ENCODE data around the gene KIF20A.
A peak's percentile ranks its signal among the peaks of the same experiment; 100 is the strongest.
"Not testable (repeated sequence)": the region's sequence is repeated elsewhere in the genome, so short reads cannot be mapped to it uniquely, and the experiment has no call there.

KIF20A gene

DNA sequence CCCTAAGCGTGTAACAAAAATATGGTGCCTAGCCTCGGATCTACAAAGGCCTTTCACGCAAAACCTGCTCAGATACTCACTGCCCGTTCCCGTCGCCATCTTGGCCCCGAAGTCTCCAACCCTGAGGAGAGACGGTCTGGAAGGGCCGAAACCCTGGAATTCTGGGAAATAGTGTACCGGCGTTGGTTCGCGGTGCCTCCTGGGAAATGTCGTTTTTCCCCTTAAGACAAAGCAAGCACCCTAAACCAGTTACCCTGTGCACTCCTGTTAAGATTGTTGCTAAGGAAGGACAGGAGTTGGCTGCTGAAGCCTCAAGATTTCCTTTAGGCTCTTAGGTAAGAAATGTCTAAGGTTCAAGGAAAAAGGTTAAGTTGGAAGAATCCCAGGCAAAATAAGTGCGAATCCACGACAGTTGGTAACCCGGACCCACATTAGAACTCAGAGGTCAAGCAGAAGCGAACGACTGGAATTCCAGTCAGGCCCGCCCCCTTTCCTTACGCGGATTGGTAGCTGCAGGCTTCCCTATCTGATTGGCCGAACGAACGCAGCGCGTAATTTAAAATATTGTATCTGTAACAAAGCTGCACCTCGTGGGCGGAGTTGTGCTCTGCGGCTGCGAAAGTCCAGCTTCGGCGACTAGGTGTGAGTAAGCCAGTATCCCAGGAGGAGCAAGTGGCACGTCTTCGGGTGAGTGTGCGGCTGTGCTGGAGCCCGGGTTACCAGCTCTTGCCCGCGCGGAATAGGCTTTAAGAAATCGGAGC lies at the start of gene KIF20A, which contains the start of gene BRD8:
TSS of gene KIF20A (plus strand) at position 597 of the 761 bp plus-strand sequence. CDS start 569 bp downstream, outside the sequence.
TSS of gene BRD8 (minus strand) at position 115 of the 761 bp plus-strand sequence. CDS start at position 99, 16 bp downstream.
- peak; percentile 90 for ATAC-seq

DNA sequence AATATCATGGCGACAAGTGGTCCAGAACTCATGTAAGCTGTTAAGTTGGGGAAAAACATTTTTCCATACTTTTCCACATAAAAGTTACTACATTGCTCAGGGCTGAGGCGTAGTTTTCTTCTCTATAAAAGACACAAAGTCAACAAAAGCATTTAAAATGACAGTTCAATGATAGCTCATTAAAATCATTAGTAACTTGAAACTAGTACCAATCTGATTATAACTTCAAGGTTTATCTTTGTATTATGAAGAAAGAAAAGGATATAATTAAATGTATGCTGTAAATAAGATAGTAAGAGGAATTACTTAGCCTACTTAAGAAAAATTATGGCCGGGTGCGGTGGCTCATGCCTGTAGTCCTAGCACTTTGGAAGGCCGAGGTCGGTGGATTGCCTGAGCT lies 49.6 kb upstream of the KIF20A start:
- ATAC-seq: no peak

DNA sequence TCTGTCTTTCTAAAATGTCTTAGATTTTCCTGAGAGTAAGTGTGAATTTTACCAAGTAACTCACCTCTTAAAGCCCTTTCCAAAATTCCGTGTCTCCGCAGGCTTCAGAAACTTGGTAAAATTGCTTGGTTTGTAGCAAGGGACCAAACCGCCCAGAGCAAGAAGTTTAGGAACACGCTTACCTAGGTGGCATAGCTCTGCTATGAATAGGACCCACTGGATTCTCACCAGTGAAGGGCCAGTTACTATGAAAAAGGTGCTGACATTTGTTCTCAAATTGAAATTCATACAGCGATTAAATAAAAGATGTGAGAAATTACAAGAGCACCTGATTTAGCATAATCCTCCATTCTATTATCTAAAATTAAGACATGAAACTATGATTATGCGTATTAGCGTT lies 46.4 kb upstream of the KIF20A start:
- no peak for ATAC-seq

DNA sequence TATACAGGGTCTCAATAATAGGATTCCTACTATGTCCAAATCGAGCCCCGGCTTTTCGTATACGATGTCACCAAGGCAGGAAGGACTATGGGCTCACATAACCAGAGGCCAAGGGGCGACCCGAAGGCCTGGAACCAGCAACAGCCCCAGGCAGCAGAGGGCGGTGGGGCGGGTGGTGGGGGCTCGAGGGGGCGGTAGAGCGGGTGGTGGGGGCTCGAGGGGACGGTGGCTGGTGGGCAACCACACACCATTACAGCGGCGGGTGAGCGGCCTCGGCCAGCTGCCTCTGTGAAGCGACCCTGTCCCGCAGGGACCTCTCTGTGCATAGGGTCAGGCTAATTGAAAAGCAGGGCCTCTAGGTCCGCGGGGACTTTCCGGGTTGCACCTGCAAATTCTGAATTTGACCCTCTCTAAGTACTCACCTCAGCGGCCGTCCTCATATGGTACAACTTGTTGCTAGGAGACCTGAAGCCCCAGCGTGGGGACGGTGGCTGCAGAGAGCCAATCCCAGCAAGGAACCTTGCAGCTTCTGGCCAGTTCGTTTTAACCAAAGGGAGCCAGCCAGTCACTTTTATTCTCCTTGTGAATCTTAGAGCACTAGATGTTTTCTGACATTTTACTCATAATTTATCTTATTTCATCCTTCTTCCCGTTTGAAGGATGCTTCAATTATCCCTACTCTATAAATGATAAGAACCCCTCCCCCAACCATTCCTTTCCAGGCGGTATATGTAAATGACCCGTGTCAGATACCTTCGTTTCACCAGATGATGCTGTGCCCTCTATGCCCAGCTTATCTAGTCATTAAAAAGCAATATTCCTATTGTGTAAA lies 39.7 kb upstream of the KIF20A start, which contains the start of gene NME5:
TSS of gene NME5 (minus strand) at position 480 of the 832 bp plus-strand sequence. CDS start 648 bp downstream, outside the sequence.
- no peak for ATAC-seq

- no peak for ATAC-seq
Measured at GRCh38 chr5:138139781-138140090, 39.2 kb upstream of the KIF20A start.

DNA sequence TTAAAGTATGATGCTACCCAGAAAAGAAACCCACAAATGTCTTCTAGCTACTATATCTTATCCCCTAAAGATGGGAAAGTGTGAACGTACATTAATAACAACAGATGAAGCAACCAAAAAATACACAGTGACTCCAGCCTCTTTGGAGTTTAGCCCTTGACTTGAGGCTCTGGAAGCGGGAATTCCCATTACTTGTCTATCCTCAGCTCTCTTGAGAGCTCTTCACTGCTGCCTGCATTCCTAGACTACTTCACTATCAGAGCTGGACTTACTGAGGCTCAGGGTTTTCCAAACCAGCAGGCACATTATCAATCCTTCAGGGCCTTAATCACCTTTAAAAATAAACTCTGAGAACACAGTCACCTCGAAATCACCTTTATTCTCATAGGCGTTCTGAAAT lies 38.6 kb upstream of the KIF20A start:
- no peak for ATAC-seq

GRCh38 chr5:138141734-138142133 lies 37.2 kb upstream of the KIF20A start:
- ATAC-seq: no peak

GRCh38 chr5:138143578-138143977 lies 35.3 kb upstream of the KIF20A start:
- ATAC-seq: not testable (repeated sequence)

GRCh38 chr5:138148811-138149210 lies 30.1 kb upstream of the KIF20A start:
- ATAC-seq: no peak

GRCh38 chr5:138149530-138149929 lies 29.4 kb upstream of the KIF20A start:
- no peak for ATAC-seq

- ATAC-seq: not testable (repeated sequence)
Measured at GRCh38 chr5:138155977-138156376, 22.9 kb upstream of the KIF20A start.

DNA sequence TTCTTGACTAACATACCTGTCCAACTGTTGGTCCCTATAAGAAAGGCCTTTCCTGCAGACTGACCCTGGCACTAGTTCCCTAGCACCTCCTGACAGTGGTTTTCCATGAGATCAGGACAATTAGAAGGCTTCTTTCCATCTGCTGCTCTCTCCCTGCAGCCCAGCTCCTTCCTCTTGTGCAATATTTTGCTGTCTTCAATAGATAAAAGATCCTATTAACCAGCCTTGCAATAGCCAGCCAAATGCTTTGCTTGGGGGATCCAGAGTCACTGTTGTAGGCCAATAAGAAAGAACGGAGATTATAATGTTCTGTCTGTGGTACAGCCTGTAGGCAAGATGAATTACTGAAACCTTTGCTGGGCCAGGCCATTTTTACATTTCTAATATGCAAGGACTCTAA lies 21.3 kb upstream of the KIF20A start:
- ATAC-seq: no peak

- ATAC-seq: no peak
Measured at GRCh38 chr5:138159666-138160065, 19.2 kb upstream of the KIF20A start.

DNA sequence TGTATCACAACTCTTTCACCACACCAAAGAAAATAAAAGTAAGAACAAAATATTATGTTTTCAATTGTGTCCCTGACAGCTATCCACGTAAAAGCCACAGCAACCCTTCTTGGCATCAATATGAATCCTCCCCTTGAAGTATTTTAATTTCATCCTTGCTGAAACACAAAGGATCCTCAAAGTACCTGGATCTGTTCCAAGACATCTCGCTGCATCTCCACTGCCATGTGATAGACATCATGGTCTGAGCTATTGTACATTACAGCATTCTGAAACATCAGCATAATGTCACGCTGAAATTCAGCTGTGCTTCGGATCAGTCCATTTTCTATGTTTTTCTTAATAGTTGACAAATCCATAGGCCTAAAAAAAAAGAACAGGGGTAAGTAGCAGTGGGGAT lies 18.2 kb upstream of the KIF20A start:
- ATAC-seq: no peak

- ATAC-seq: no peak
Measured at GRCh38 chr5:138163721-138164120, 15.2 kb upstream of the KIF20A start.

DNA sequence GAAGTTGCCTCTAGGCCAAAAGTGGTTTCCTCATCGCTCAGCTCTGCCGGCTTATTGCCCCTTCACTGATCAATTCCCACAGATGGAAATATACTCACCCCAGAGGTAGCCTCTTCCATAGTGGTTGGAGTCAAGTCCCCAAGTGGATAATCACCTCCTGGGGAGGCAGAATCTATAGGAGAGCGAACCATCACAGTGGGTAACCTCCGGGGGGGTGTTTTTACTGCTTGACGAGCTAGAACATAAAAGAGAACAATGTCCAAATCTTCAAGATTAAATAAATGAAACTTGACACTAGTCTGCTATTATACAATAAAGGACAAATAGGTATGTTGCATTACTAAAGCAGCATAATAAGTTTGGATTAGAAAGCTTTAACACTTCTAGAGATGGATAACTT lies 9.8 kb upstream of the KIF20A start:
- ATAC-seq: no peak

GRCh38 chr5:138170299-138170698 lies 8.6 kb upstream of the KIF20A start:
- no peak for ATAC-seq

- ATAC-seq: no peak
Measured at GRCh38 chr5:138177941-138178515, 884 bp upstream of the KIF20A start.

GRCh38 chr5:138179277-138179857 lies 455 bp downstream of the KIF20A start:
- no peak for ATAC-seq

- ATAC-seq: no peak
Measured at GRCh38 chr5:138180183-138180782, 1.4 kb downstream of the KIF20A start.

DNA sequence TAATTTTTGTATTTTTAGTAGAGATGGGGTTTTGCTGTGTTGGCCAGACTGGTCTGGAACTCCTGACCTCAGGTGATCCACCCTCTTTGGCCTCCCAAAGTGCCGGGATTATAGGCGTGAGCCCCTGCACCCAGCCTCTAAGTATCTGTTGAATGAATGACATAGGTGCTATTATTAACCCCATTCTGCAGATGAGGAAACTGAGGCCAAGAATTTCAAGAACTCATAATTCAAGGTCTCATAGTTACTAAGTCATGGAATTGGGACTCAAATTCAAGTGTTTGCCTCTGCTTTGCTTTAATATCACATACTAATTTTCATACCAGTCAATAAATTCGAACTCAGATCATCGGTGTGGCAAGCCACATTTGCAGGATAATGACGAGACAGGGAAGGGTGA lies 1.9 kb downstream of the KIF20A start:
- no peak for ATAC-seq

GRCh38 chr5:138182808-138183207 lies 3.9 kb downstream of the KIF20A start:
- ATAC-seq: no peak

DNA sequence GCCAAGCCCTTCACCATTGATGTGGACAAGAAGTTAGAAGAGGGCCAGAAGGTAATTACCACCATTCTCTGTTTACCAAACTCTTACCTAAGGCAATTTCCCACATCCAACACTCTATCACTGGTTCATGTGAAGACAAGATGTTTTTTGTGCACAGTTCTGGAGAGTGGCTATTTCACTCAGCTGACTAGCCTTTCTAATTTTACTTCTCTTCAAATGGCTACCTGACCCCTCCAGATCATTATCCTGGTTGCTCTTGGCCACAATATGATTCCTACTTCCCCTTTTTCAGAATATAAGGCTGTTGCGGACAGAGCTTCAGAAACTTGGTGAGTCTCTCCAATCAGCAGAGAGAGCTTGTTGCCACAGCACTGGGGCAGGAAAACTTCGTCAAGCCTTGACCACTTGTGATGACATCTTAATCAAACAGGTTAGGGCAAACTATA lies 7.1 kb downstream of the KIF20A start:
- no peak for ATAC-seq

All from activated CD4-positive, CD25-positive, alpha-beta regulatory T cell treated with anti-CD3 and anti-CD28 coated beads, Interleukin-2, amount 50 U/mL, for 24 hours (primary cell).